Hepatocyte (in vitro differentiated cells): ENCODE results near the gene TTC38. TPM values are rescaled to one million over a fixed set of nuclear protein-coding genes. Genes with fewer than 3 reads are reported as not detected.

ENCODE experiments used
- DNase-seq: peaks from one replicate; pipeline ENCODE4 v3.0.0-alpha.2; 2016; ENCODE audit warnings: low spot score
- H2AFZ ChIP-seq: fragments of 200-600 bp; sonication (generic); 2 replicates; pipeline ENCODE4 v1.6.0; 2016; ENCODE audit warnings: antibody characterized with exemption, mild to moderate bottlenecking
- H3K27ac ChIP-seq: fragments of 200-600 bp; sonication (generic); 2 replicates; pipeline ENCODE4 v1.5.1; 2016; ENCODE audit warnings: mild to moderate bottlenecking
- H3K27me3 ChIP-seq: fragments of 200-600 bp; sonication (generic); 2 replicates; pipeline ENCODE4 v1.6.1; 2016
- H3K36me3 ChIP-seq: fragments of 200-600 bp; sonication (generic); replicated peaks from 2 replicates; pipeline ENCODE4 v1.5.1; 2016; ENCODE audit warnings: low read depth; ENCODE audit not compliant: insufficient read depth
- H3K4me1 ChIP-seq: fragments of 200-600 bp; sonication (generic); 2 replicates; pipeline ENCODE4 v1.5.1; 2016; ENCODE audit warnings: mild to moderate bottlenecking, moderate library complexity; ENCODE audit not compliant: insufficient read depth
- H3K4me2 ChIP-seq: fragments of 200-600 bp; sonication (generic); 2 replicates; pipeline ENCODE4 v1.6.0; 2016
- H3K4me3 ChIP-seq: fragments of 200-600 bp; sonication (generic); 2 replicates; pipeline ENCODE4 v1.5.1; 2016; ENCODE audit warnings: mild to moderate bottlenecking
- H3K79me2 ChIP-seq: fragments of 200-600 bp; sonication (generic); 2 replicates; pipeline ENCODE4 v1.6.0; 2017; ENCODE audit warnings: mild to moderate bottlenecking
- H3K9me2 ChIP-seq: fragments of 200-600 bp; sonication (generic); replicated peaks from 2 replicates; pipeline ENCODE4 v1.6.0; 2017; ENCODE audit warnings: mild to moderate bottlenecking; ENCODE audit not compliant: insufficient read depth
- H3K9me3 ChIP-seq: fragments of 200-600 bp; sonication (generic); 2 replicates; pipeline ENCODE4 v1.5.1; 2016; ENCODE audit warnings: low read depth, mild to moderate bottlenecking
- H4K20me1 ChIP-seq: fragments of 200-600 bp; sonication (generic); 2 replicates; pipeline ENCODE4 v1.6.0; 2016; ENCODE audit warnings: mild to moderate bottlenecking; ENCODE audit not compliant: insufficient read depth, poor library complexity, severe bottlenecking
- EZH2 ChIP-seq: fragments of 200-600 bp; sonication (generic); IDR thresholded peaks from 2 replicates; pipeline ENCODE4 v1.6.1; 2016; ENCODE audit warnings: antibody characterized with exemption, mild to moderate bottlenecking, borderline replicate concordance
- EZH2phosphoT487 ChIP-seq: fragments of 200-600 bp; sonication (generic); IDR thresholded peaks from one replicate; pipeline ENCODE4 v1.6.1; 2018; ENCODE audit warnings: antibody characterized with exemption, mild to moderate bottlenecking, low read depth, moderate library complexity; ENCODE audit not compliant: unreplicated experiment, severe bottlenecking
- WGBS: methylation state at CpG from one replicate; pipeline ENCODE4 v1.1.6; 2016; ENCODE audit warnings: low lambda C conversion rate; ENCODE audit errors: missing lambda C conversion rate; 5-methylcytosine and 5-hydroxymethylcytosine counted together
- polyA plus RNA-seq: library from polyadenylated mRNA; unstranded; fragments of >200 nt; fragmentation: Nextera tagmentation; extraction: Ambion mirVana; gene quantifications from 2 replicates; pipeline ENCODE4 v1.2.1, GENCODE V29; 2016
- total RNA-seq: library from RNA; depleted of rRNA; stranded (reverse); fragments of >200 nt; gene quantifications from 2 replicates; pipeline ENCODE4 v1.2.3, GENCODE V29; 2014
- TF ChIP-seq, protein P1 (sequence below): fragments of 200-600 bp; sonication (generic); IDR thresholded peaks from 2 replicates; pipeline ENCODE4 v1.5.1; 2016; ENCODE audit warnings: antibody characterized with exemption, mild to moderate bottlenecking; ENCODE audit not compliant: poor library complexity

TTC38 gene
- total and polyA plus RNA-seq, 2 experiments from 2014 or later = 48.3 to 85.8 TPM

DNA sequence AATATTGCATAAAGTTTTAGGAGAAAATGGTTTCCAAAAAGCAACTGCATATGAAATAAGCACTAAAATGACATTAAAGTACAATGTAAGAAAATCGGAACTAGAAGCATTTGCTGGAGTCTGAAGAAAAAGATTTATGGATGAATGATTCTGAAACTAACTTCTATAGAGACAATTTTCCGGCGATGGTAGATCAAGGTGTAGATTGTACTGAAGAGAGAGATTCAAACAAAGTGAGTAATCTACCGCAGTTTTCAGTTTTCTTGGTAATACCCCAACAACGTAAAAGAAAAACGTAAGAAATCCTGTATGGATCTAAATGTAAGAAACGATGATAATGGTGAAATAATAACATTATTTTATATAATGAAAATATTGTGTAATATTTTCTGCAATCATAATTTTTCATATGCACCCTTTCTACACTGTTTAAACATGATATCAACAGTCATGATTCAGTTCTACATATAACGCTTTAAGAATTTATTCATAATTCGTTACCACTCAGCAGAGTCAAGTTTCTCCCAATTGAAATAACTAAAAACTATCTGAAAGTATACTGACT, 15.9 kb upstream of the TTC38 start:
- H4K20me1 ChIP-seq = no peaks in the 10 kb centered on the region
- peaks cover 6% of the 10 kb centered on the region for H3K4me1 ChIP-seq
- no peak overlapping the region for H3K4me3 ChIP-seq
- no peaks in the 10 kb centered on the region for H3K27me3 ChIP-seq
- no peak overlapping the region for H3K4me2 ChIP-seq
- DNase-seq = no peak
- no peak overlapping the region for H3K27ac ChIP-seq
- no peaks in the 10 kb centered on the region for H3K9me3 ChIP-seq
- 98% methylated on average over 9 of the region's 9 CpGs for WGBS
- TF ChIP-seq, protein P1, sequence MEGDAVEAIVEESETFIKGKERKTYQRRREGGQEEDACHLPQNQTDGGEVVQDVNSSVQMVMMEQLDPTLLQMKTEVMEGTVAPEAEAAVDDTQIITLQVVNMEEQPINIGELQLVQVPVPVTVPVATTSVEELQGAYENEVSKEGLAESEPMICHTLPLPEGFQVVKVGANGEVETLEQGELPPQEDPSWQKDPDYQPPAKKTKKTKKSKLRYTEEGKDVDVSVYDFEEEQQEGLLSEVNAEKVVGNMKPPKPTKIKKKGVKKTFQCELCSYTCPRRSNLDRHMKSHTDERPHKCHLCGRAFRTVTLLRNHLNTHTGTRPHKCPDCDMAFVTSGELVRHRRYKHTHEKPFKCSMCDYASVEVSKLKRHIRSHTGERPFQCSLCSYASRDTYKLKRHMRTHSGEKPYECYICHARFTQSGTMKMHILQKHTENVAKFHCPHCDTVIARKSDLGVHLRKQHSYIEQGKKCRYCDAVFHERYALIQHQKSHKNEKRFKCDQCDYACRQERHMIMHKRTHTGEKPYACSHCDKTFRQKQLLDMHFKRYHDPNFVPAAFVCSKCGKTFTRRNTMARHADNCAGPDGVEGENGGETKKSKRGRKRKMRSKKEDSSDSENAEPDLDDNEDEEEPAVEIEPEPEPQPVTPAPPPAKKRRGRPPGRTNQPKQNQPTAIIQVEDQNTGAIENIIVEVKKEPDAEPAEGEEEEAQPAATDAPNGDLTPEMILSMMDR = no peak
- TF ChIP-seq EZH2 (no peak), EZH2phosphoT487 (no peak)
- H2AFZ ChIP-seq = no peak overlapping the region
- H3K79me2 ChIP-seq = peaks cover 6% of the 10 kb centered on the region
- H3K36me3 ChIP-seq = no peaks in the 10 kb centered on the region
- no peaks in the 10 kb centered on the region for H3K9me2 ChIP-seq

DNA sequence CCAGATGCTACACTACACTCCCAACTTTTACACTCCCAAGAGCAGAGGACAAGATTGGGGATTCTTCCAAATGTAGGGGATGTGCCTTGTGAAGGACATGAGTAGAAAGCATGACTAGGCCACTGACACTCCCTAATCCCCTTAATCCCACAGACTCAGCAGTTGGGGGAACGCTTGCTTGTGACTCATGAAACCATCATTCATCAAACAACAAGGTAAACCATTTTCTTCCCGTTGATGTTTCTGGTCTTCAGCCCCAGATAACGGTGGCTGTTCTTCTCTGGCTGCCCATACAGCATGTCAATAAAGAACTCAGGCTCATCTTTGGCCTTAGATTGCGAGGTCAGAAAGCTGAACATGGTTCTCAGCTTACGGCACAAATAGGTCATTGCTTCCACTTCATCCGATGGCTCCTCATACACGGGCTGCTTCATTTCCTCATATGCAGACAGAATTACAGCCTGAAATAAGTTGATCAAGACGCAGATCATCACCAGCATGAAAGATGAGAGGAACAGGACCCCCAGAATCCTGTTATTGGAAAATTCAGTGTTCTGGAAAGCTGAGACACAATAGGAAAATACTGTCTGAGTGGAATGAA, 11.3 kb upstream of the TTC38 start:
- Histone ChIP-seq H3K4me2 (no peak overlapping the region), H3K27ac (no peak overlapping the region), H3K27me3 (peaks cover 11% of the 10 kb centered on the region), H3K36me3 (no peaks in the 10 kb centered on the region), H3K4me3 (no peak overlapping the region), H3K4me1 (no peaks in the 10 kb centered on the region), H3K9me2 (no peaks in the 10 kb centered on the region), H4K20me1 (no peaks in the 10 kb centered on the region), H2AFZ (no peak overlapping the region), H3K79me2 (no peaks in the 10 kb centered on the region), H3K9me3 (no peaks in the 10 kb centered on the region)
- TF ChIP-seq, protein P1 = no peak
- no peak for TF ChIP-seq EZH2
- TF ChIP-seq EZH2phosphoT487 = no peak
- no peak for DNase-seq
- WGBS = 64% methylated on average over 8 of the region's 8 CpGs

DNA sequence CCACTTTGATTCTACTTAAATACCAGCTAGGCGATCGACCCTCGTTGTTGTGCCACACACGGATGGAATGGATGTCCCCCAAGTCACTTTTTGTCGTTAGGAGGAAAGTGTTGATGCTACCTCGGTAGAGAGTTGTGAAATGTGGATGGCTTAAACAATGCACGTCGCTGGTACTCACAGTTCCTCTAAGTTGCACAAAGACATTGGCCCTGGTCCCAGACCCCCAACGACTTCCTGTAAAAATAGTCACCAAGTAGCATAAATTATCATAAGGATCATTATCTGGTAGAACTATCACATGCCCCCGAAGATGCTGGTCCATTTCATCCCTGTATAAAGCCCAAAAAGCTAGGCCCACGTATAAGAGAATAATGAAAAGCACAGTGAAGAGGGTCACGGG, 8.4 kb upstream of the TTC38 start:
- 90% methylated on average over 12 of the region's 12 CpGs for WGBS

More for the DNA sequence above, 8.4 kb upstream of the TTC38 start:
- Histone ChIP-seq H3K27ac (no peak overlapping the region), H3K4me1 (no peaks in the 10 kb centered on the region), H2AFZ (no peak overlapping the region), H3K4me2 (no peak overlapping the region), H3K27me3 (peaks cover 27% of the 10 kb centered on the region), H3K36me3 (no peaks in the 10 kb centered on the region), H3K79me2 (no peaks in the 10 kb centered on the region), H3K9me3 (no peaks in the 10 kb centered on the region), H3K9me2 (no peaks in the 10 kb centered on the region), H3K4me3 (no peak overlapping the region), H4K20me1 (no peaks in the 10 kb centered on the region)
- no peak for DNase-seq
- TF ChIP-seq EZH2 = no peak
- TF ChIP-seq EZH2phosphoT487 = no peak
- TF ChIP-seq, protein P1 = no peak
